ENCODE measurements around the gene GMPPA. TPM values are rescaled to one million over a fixed set of nuclear protein-coding genes. Genes with fewer than 3 reads are reported as not detected.

Gene GMPPA
- total and polyA plus RNA-seq, 5 donors from 2014 or later, result 17.2 to 35.1 (median 25.9) TPM

GRCh38 chr2:219510512-219511135 lies 11.9 kb downstream of the GMPPA start:
- no peaks in the 10 kb centered on the region for H3K9me3 ChIP-seq (ENCODE audit: control insufficient read depth in 2 of 2, low read length in 2 of 2)
- DNase-seq (no peak), ATAC-seq (ENCODE audit: low read depth in 2 of 2) (no peak)
- peaks cover 0 to 28% (median 15%) of the 10 kb centered on the region in 4 donors for H3K4me1 Mint-ChIP-seq
- H3K36me3 ChIP-seq (ENCODE audit: control insufficient read depth, insufficient read depth, low read length), result peaks cover 8% of the 10 kb centered on the region
- no peaks in the 10 kb centered on the region for H3K9me3 Mint-ChIP-seq
- no peak overlapping the region for H3K27ac ChIP-seq (ENCODE audit: insufficient read depth, low read length, poor library complexity, severe bottlenecking)
- H3K4me3 Mint-ChIP-seq, result peak overlapping the region in 2 of 4 donors; percentile 60 to 70
- H3K27me3 Mint-ChIP-seq, result peaks cover 59% of the 10 kb centered on the region
- no peak overlapping the region for H3K4me3 ChIP-seq (ENCODE audit: low read depth, low read length)
- peaks cover 10% of the 10 kb centered on the region for H3K36me3 Mint-ChIP-seq
- H3K27me3 ChIP-seq (ENCODE audit: control insufficient read depth, insufficient read depth, low read length), result peaks cover 2% of the 10 kb centered on the region
- H3K27ac Mint-ChIP-seq, result no peak overlapping the region
- H3K4me1 ChIP-seq (ENCODE audit: control insufficient read depth, insufficient read depth, low read length, poor library complexity, severe bottlenecking), result peaks cover 15% of the 10 kb centered on the region

DNA sequence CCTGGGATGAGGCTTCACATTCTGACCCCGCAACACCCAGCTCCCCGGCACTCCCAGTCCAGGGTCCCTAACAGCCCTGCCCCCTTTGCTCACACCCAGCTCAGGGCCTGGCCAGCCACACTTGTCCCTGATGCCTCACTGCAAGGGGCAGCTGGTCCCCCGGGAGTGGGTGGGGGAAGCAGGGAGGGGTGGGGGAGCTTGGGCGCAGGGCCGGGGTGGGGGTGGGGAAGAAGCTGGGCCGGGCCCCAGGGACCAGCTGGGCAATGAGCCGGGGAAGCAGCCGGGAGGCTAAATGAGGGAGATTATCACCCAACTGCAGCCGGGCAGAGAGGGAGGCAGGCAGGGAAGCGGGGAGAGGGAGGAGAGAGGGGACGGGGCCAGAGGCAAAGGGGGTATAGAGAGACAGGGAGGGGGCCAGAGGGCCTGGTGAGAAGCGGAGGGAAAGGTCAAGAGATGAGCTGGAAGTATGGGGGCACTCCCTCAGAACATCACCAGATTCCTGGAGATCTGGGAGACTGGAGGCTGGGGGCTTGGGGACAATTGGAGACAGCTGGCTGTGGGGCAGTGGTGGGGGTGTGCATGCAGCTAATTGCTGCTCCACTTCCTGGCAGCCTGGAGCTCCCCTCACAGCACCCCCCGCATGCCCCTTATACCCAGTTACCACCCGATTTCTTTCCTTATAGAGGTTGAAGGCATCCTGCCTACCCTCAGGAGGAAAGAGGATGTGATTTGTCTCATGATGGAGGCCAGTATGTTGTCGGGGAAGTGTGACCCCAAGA lies 13.0 kb downstream of the GMPPA start:
- H3K27me3 ChIP-seq (ENCODE audit: control insufficient read depth, insufficient read depth, low read length), result peaks cover 2% of the 10 kb centered on the region
- Mint-ChIP-seq H3K36me3 (peaks cover 7% of the 10 kb centered on the region), H3K9me3 (peaks cover 0 to 1% (median 0%) of the 10 kb centered on the region in 7 donors), H3K4me3 (peak overlapping the region in 1 of 4 donors; percentile 12), H3K27me3 (peaks cover 70% of the 10 kb centered on the region), H3K4me1 (peaks cover 0 to 32% (median 15%) of the 10 kb centered on the region in 4 donors), H3K27ac (no peak overlapping the region)
- DNase-seq, result no peak
- no peak overlapping the region for H3K4me3 ChIP-seq (ENCODE audit: low read depth, low read length)
- ATAC-seq (ENCODE audit: low read depth in 2 of 2), result no peak
- no peak overlapping the region for H3K27ac ChIP-seq (ENCODE audit: insufficient read depth, low read length, poor library complexity, severe bottlenecking)
- peaks cover 15% of the 10 kb centered on the region for H3K4me1 ChIP-seq (ENCODE audit: control insufficient read depth, insufficient read depth, low read length, poor library complexity, severe bottlenecking)
- no peaks in the 10 kb centered on the region for H3K9me3 ChIP-seq (ENCODE audit: control insufficient read depth in 2 of 2, low read length in 2 of 2)
- H3K36me3 ChIP-seq (ENCODE audit: control insufficient read depth, insufficient read depth, low read length), result peaks cover under 1% of the 10 kb centered on the region

GRCh38 chr2:219512524-219513216 lies 14.0 kb downstream of the GMPPA start:
- peaks cover 15% of the 10 kb centered on the region for H3K4me1 ChIP-seq (ENCODE audit: control insufficient read depth, insufficient read depth, low read length, poor library complexity, severe bottlenecking)
- no peak overlapping the region for H3K27ac ChIP-seq (ENCODE audit: insufficient read depth, low read length, poor library complexity, severe bottlenecking)
- Mint-ChIP-seq H3K4me1 (peaks cover 0 to 32% (median 15%) of the 10 kb centered on the region in 4 donors), H3K27me3 (peaks cover 76% of the 10 kb centered on the region), H3K9me3 (peaks cover 0 to 1% (median 0%) of the 10 kb centered on the region in 7 donors), H3K27ac (no peak overlapping the region), H3K4me3 (no peak overlapping the region), H3K36me3 (peaks cover under 1% of the 10 kb centered on the region)
- peaks cover 2% of the 10 kb centered on the region for H3K27me3 ChIP-seq (ENCODE audit: control insufficient read depth, insufficient read depth, low read length)
- H3K9me3 ChIP-seq (ENCODE audit: control insufficient read depth in 2 of 2, low read length in 2 of 2), result no peaks in the 10 kb centered on the region
- no peaks in the 10 kb centered on the region for H3K36me3 ChIP-seq (ENCODE audit: control insufficient read depth, insufficient read depth, low read length)
- H3K4me3 ChIP-seq (ENCODE audit: low read depth, low read length), result no peak overlapping the region
- ATAC-seq (ENCODE audit: low read depth in 2 of 2), result no peak
- no peak for DNase-seq

- H3K27ac Mint-ChIP-seq, result no peak overlapping the region
- Histone ChIP-seq H3K27ac (ENCODE audit: insufficient read depth, low read length, poor library complexity, severe bottlenecking) (no peak overlapping the region), H3K36me3 (ENCODE audit: control insufficient read depth, insufficient read depth, low read length) (no peaks in the 10 kb centered on the region), H3K4me1 (ENCODE audit: control insufficient read depth, insufficient read depth, low read length, poor library complexity, severe bottlenecking) (peaks cover 15% of the 10 kb centered on the region), H3K9me3 (ENCODE audit: control insufficient read depth in 2 of 2, low read length in 2 of 2) (no peaks in the 10 kb centered on the region), H3K4me3 (ENCODE audit: low read depth, low read length) (no peak overlapping the region), H3K27me3 (ENCODE audit: control insufficient read depth, insufficient read depth, low read length) (peaks cover 4% of the 10 kb centered on the region)
- no peaks in the 10 kb centered on the region for H3K36me3 Mint-ChIP-seq
- peaks cover 0 to 1% (median 0%) of the 10 kb centered on the region in 7 donors for H3K9me3 Mint-ChIP-seq
- peaks cover 80% of the 10 kb centered on the region for H3K27me3 Mint-ChIP-seq
- H3K4me3 Mint-ChIP-seq, result no peak overlapping the region
- ATAC-seq (ENCODE audit: low read depth in 2 of 2), result no peak
- peaks cover 0 to 32% (median 15%) of the 10 kb centered on the region in 4 donors for H3K4me1 Mint-ChIP-seq
- no peak for DNase-seq
These were observed 15.1 kb downstream of the GMPPA start for GRCh38 chr2:219513787-219514186.

GRCh38 chr2:219514196-219514761 lies 15.6 kb downstream of the GMPPA start, which contains the start of gene ASIC4:
Gene ASIC4, plus strand, starts transcription at chr2:219514482. Its CDS starts 243 bp downstream, at chr2:219514725.
- peaks cover 0 to 31% (median 15%) of the 10 kb centered on the region in 4 donors for H3K4me1 Mint-ChIP-seq
- H3K36me3 ChIP-seq (ENCODE audit: control insufficient read depth, insufficient read depth, low read length), result no peaks in the 10 kb centered on the region
- no peak within 1 kb of the TSS for H3K27ac ChIP-seq (ENCODE audit: insufficient read depth, low read length, poor library complexity, severe bottlenecking)
- ATAC-seq (ENCODE audit: low read depth in 2 of 2) (no peak), DNase-seq (no peak)
- peaks cover 0 to 1% (median 0%) of the 10 kb centered on the region in 7 donors for H3K9me3 Mint-ChIP-seq
- peaks cover 12% of the 10 kb centered on the region for H3K4me1 ChIP-seq (ENCODE audit: control insufficient read depth, insufficient read depth, low read length, poor library complexity, severe bottlenecking)
- H3K27me3 ChIP-seq (ENCODE audit: control insufficient read depth, insufficient read depth, low read length), result peaks cover 4% of the 10 kb centered on the region
- no peaks in the 10 kb centered on the region for H3K36me3 Mint-ChIP-seq
- peaks cover 79% of the 10 kb centered on the region for H3K27me3 Mint-ChIP-seq
- peak within 1 kb of the TSS in 1 of 4 donors; percentile 57 for H3K4me3 Mint-ChIP-seq
- H3K4me3 ChIP-seq (ENCODE audit: low read depth, low read length), result no peak within 1 kb of the TSS
- H3K27ac Mint-ChIP-seq, result no peak within 1 kb of the TSS
- no peaks in the 10 kb centered on the region for H3K9me3 ChIP-seq (ENCODE audit: control insufficient read depth in 2 of 2, low read length in 2 of 2)

DNA sequence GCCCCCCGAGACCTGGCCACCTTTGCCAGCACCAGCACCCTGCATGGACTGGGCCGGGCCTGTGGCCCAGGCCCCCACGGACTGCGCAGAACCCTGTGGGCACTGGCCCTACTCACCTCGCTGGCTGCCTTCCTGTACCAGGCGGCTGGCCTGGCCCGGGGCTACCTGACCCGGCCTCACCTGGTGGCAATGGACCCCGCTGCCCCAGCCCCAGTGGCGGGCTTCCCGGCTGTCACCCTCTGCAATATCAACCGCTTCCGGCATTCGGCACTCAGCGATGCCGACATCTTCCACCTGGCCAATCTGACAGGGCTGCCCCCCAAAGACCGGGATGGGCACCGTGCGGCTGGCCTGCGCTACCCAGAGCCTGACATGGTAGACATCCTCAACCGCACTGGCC lies 16.1 kb downstream of the GMPPA start:
- Histone ChIP-seq H3K4me1 (ENCODE audit: control insufficient read depth, insufficient read depth, low read length, poor library complexity, severe bottlenecking) (peaks cover 7% of the 10 kb centered on the region), H3K36me3 (ENCODE audit: control insufficient read depth, insufficient read depth, low read length) (no peaks in the 10 kb centered on the region), H3K4me3 (ENCODE audit: low read depth, low read length) (no peak overlapping the region), H3K27ac (ENCODE audit: insufficient read depth, low read length, poor library complexity, severe bottlenecking) (no peak overlapping the region), H3K27me3 (ENCODE audit: control insufficient read depth, insufficient read depth, low read length) (peaks cover 4% of the 10 kb centered on the region), H3K9me3 (ENCODE audit: control insufficient read depth in 2 of 2, low read length in 2 of 2) (no peaks in the 10 kb centered on the region)
- Mint-ChIP-seq H3K36me3 (no peaks in the 10 kb centered on the region), H3K4me3 (no peak overlapping the region), H3K9me3 (peaks cover 0 to 1% (median 0%) of the 10 kb centered on the region in 7 donors), H3K27ac (no peak overlapping the region), H3K4me1 (peaks cover 0 to 25% (median 11%) of the 10 kb centered on the region in 4 donors), H3K27me3 (peaks cover 73% of the 10 kb centered on the region)
- DNase-seq (no peak), ATAC-seq (ENCODE audit: low read depth in 2 of 2) (no peak)

DNA sequence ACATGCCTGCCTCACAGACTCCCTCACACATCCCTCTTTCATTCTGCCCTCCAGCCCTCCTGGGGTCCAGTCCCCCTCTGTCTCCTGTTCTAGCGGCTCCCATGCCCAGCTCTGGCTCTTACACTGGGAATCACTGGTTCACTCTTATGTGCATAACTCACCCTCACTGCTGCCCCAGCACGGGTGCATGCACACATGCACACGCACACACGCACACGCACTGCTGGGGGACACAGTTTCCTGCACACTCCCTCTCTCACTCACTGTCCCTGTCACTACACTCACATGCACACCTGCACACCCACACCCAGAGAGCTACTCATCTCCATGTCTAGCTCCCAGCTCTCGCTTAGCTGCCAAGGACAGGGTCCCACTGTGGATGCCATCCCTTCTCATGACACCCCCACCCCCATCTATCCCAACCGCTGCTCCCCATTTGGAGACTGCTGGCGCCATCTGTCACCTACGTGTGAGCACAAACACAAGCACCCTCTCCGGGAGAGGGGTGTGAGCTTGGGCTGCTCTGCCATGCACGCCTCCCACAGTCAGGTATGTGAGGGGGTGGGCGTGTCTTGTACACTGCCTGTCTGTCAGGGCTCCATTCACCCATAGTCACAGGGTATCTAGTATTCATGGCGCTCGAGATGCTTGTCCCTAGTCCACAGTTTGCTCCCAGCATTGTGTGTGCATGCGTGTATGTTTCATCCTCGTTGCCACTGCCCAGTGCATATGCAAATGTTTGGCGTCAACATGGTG lies 17.4 kb downstream of the GMPPA start:
- Histone ChIP-seq H3K4me1 (ENCODE audit: control insufficient read depth, insufficient read depth, low read length, poor library complexity, severe bottlenecking) (peaks cover 7% of the 10 kb centered on the region), H3K36me3 (ENCODE audit: control insufficient read depth, insufficient read depth, low read length) (no peaks in the 10 kb centered on the region), H3K9me3 (ENCODE audit: control insufficient read depth in 2 of 2, low read length in 2 of 2) (no peaks in the 10 kb centered on the region), H3K27ac (ENCODE audit: insufficient read depth, low read length, poor library complexity, severe bottlenecking) (no peak overlapping the region), H3K4me3 (ENCODE audit: low read depth, low read length) (no peak overlapping the region), H3K27me3 (ENCODE audit: control insufficient read depth, insufficient read depth, low read length) (peaks cover 4% of the 10 kb centered on the region)
- H3K27me3 Mint-ChIP-seq, result peaks cover 72% of the 10 kb centered on the region
- no peaks in the 10 kb centered on the region for H3K36me3 Mint-ChIP-seq
- ATAC-seq (ENCODE audit: low read depth in 2 of 2) (no peak), DNase-seq (no peak)
- peak overlapping the region in 1 of 4 donors; percentile 49 for H3K4me3 Mint-ChIP-seq
- H3K4me1 Mint-ChIP-seq, result peaks cover 0 to 19% (median 9%) of the 10 kb centered on the region in 4 donors
- peaks cover 0 to 1% (median 0%) of the 10 kb centered on the region in 7 donors for H3K9me3 Mint-ChIP-seq
- H3K27ac Mint-ChIP-seq, result no peak overlapping the region
